Skeletal muscle satellite cell (primary cell): ENCODE measurements around the gene CYP27C1.
A peak's percentile ranks its signal among the peaks of the same experiment; 100 is the strongest.
"Not testable (repeated sequence)": the region's sequence is repeated elsewhere in the genome, so short reads cannot be mapped to it uniquely, and the experiment has no call there.

Experiments
- H3K27me3 ChIP-seq: 2 replicates; pipeline ENCODE4 v1.7.0; 2013; ENCODE audit warnings: low read length; ENCODE audit not compliant: control insufficient read depth, insufficient read depth
- H3K36me3 ChIP-seq: 2 replicates; pipeline ENCODE4 v1.7.0; 2013; ENCODE audit warnings: mild to moderate bottlenecking, control low read depth, low read length; ENCODE audit not compliant: insufficient read depth
- H3K4me1 ChIP-seq: 2 replicates; pipeline ENCODE4 v1.7.0; 2013; ENCODE audit warnings: low read length; ENCODE audit not compliant: control insufficient read depth, insufficient read depth
- H3K4me2 ChIP-seq: 2 replicates; pipeline ENCODE4 v1.7.0; 2013; ENCODE audit warnings: mild to moderate bottlenecking, low read length
- H3K4me3 ChIP-seq: 2 replicates; pipeline ENCODE4 v1.7.0; 2013; ENCODE audit warnings: low read length
- H3K9ac ChIP-seq: 2 replicates; pipeline ENCODE4 v1.7.0; 2013; ENCODE audit warnings: mild to moderate bottlenecking, low read depth, low read length, moderate library complexity
- H3K9me3 ChIP-seq: replicated peaks from 2 replicates; pipeline ENCODE4 v1.7.0; 2013; ENCODE audit warnings: mild to moderate bottlenecking, control low read depth, low read length

The CYP27C1 gene

DNA sequence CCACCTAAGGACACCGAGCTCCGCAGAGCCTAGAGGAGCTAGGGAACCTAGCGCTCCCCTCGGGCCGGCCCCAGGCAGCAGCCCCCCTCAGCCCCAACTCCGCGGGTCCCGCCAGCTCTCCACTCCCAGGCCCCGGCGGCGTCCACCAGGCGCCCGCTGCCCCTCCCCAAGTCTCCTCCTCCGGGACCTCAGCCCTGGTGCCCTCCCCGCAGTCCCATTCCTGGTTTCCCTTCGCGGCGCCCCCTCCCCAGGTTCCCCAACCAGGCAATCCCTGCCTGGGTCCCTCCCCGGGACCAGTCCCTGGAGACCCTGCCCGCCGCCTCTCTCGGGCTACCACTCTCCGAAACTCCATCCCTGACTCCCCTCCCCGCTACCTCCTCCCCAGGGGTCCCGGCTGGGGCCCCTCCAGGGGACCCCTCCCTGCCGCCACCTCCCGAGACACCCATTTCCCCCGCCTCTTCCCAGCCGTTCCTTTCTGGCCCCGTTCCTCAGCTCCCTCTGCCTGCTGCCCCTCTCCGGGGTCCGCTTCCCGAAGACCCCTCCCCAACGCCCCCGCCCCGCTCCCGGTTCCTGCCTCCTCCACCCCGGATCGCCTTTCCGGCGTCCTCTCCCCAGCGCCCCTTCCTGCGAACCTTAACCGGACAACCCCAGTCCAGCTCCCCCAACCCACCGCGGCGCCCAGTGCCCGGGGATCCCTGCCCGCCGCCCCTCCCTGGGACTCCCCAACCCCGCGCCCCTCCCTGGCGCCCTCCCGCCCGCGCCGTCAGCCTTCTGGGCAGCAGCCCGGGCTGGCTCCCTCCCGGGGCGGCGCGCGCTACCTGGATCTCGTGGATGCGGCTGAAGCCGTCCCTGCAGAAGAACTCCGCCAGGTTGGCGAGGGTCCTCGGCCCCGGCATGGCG, 678 bp downstream of the CYP27C1 start:
- Histone ChIP-seq H3K27me3 (no peaks in the 10 kb centered on the region), H3K4me2 (peak overlapping the region; percentile 95), H3K4me3 (peak overlapping the region; percentile 76), H3K36me3 (no peaks in the 10 kb centered on the region), H3K9ac (peak overlapping the region; percentile 75), H3K4me1 (peaks cover 20% of the 10 kb centered on the region), H3K9me3 (peaks cover 7% of the 10 kb centered on the region)

DNA sequence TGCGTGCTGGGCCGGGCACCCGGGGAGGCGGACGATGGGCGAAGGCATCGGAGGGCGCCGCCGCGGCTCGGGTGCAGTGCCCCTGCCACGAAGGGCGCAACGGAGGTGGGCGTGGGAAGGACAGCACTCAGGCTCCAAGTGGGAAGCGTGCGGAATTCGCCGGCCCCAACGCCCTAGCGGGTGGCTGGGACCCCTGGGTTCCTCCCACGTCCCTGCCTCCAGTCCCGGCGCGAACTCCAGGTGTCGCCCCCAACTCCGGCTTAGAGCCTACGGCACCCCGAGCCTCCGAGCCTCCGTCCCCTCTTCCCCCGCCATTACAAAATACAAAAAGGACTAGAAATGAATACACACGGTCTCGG, 1.3 kb downstream of the CYP27C1 start:
- no peaks in the 10 kb centered on the region for H3K36me3 ChIP-seq
- H3K9ac ChIP-seq, result peak overlapping the region; percentile 75
- H3K4me2 ChIP-seq, result peak overlapping the region; percentile 95
- no peaks in the 10 kb centered on the region for H3K27me3 ChIP-seq
- H3K4me1 ChIP-seq, result peaks cover 20% of the 10 kb centered on the region
- H3K4me3 ChIP-seq, result peak overlapping the region; percentile 76
- H3K9me3 ChIP-seq, result peaks cover 7% of the 10 kb centered on the region

DNA sequence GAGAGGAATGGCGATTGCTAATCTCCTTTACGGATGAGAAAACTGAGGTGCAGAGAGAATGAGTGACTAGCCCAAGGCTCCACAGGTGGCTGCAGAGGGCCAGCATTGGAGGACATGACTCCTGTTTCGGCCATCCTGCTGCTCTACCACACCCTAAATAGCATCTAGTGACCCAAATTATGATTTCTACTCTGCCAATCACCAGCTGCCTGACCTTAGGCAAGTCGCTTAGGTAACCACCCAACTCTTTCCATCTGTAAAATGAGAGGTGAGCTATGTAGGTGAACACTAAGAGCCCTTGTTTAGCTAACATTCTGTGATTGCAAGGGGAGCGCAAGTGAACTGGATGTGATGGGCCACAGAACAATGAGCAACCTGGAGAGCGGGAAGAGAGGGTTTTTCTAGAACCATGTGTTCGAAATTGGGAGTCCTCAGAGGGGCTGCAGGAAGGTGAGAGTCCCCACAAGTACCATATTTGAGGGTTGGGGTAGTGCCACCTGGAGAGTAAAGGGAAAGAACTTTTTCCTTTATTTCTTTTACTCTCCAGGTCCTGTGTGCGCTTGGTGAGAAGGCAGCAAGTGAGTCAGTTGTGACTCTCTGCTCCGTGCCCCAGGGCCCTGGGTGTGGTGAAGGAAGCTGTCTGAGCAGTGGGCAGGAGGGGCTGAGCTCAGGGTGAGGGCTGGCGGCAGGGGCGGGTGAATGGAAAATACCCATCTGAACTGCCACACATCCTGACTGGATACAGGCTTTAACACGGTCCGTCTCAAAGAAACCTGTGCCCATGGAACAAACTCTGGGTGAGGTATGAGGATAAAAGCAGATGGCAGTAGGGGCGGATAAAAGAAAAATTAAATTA, 2.4 kb downstream of the CYP27C1 start:
- H3K9ac ChIP-seq, result no peak overlapping the region
- H3K4me2 ChIP-seq, result peak overlapping the region; percentile 95
- no peaks in the 10 kb centered on the region for H3K27me3 ChIP-seq
- H3K36me3 ChIP-seq, result no peaks in the 10 kb centered on the region
- peaks cover 20% of the 10 kb centered on the region for H3K4me1 ChIP-seq
- peak overlapping the region; percentile 16 for H3K4me3 ChIP-seq
- H3K9me3 ChIP-seq, result peaks cover 7% of the 10 kb centered on the region

DNA sequence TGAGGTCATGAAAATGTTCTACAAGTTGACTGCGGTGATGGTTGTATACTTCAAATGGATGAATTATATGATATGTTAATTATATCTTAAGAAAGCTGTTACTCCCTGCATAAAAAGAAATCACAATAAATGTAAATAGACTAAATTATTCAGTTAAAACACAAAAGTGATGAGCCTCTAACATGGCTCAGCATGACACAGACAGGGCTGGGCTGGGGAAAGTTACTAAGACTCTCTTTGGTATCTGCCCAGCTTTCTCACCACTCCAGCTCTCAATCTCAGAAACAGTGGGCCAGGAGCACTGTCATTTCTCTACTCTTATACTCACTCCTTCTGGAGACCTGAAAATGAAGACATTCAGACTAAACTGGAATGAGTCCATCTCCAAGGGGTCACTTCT, 3.5 kb downstream of the CYP27C1 start:
- Histone ChIP-seq H3K9ac (no peak overlapping the region), H3K9me3 (peaks cover 7% of the 10 kb centered on the region), H3K36me3 (no peaks in the 10 kb centered on the region), H3K4me2 (no peak overlapping the region), H3K4me1 (peaks cover 20% of the 10 kb centered on the region), H3K27me3 (no peaks in the 10 kb centered on the region), H3K4me3 (no peak overlapping the region)

DNA sequence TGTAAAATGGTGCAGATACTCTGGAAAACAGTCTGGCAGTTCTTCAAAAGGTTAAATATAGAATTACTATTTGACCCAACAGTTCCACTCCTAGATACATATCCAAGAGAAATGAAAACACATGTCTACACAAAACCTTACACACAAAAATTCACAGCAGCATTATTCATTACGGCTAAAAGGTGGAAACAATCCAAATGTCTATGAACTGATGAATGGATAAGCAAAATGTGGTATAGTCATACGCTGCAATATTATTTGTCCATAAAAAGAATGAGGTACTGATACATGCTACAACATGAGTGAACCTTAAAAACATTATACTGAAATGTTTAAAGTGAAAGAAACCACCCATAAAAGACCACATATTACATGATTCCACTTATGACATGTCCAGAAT, 4.0 kb downstream of the CYP27C1 start:
- Histone ChIP-seq H3K4me2 (no peak overlapping the region), H3K9ac (no peak overlapping the region), H3K4me3 (no peak overlapping the region), H3K9me3 (peaks cover 7% of the 10 kb centered on the region), H3K27me3 (no peaks in the 10 kb centered on the region), H3K4me1 (peaks cover 20% of the 10 kb centered on the region), H3K36me3 (no peaks in the 10 kb centered on the region)

DNA sequence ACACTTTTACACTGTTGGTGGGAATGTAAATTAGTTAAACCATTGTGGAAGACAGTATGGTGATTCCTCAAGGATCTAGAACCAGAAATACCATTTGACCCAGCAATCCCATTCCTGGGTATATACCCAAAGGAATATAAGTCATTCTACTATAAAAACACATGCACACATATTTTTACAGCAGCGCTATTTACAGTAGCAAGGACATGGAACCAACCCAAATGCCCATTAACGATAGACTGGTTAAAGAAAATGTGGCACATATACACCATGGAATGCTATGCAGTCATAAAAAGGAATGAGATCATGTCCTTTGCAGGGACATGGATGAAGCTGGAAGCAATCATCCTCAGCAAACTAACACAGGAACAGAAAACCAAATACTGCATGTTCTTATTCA, 5.9 kb downstream of the CYP27C1 start:
- H3K4me1 ChIP-seq, result peaks cover 18% of the 10 kb centered on the region
- H3K9ac ChIP-seq, H3K4me2 ChIP-seq, H3K27me3 ChIP-seq, H3K4me3 ChIP-seq, H3K9me3 ChIP-seq, H3K36me3 ChIP-seq: not testable (repeated sequence)

DNA sequence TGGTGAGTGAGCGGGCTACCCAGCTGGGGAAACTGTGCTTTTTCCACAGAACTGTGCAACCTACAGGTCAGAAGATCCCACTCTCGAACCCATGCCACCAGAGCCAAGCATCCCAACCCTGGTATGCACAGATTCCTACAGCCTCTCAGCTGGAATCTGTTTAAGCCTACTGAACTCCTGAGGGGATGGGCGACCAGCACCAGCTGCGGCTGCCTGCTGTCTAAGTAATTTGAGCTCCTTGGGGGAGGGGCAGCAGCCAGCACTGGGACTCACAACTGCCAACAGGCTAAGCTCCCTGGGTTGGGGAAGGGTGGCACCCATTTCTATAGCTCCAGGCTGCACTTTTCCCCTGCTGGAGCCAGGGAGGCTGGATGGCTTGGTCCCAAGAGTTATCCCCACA, 11.8 kb downstream of the CYP27C1 start:
- Histone ChIP-seq H3K9me3 (no peaks in the 10 kb centered on the region), H3K4me1 (peaks cover 8% of the 10 kb centered on the region), H3K36me3 (no peaks in the 10 kb centered on the region), H3K9ac (no peak overlapping the region), H3K27me3 (no peaks in the 10 kb centered on the region), H3K4me3 (no peak overlapping the region), H3K4me2 (peak overlapping the region; percentile 21)

DNA sequence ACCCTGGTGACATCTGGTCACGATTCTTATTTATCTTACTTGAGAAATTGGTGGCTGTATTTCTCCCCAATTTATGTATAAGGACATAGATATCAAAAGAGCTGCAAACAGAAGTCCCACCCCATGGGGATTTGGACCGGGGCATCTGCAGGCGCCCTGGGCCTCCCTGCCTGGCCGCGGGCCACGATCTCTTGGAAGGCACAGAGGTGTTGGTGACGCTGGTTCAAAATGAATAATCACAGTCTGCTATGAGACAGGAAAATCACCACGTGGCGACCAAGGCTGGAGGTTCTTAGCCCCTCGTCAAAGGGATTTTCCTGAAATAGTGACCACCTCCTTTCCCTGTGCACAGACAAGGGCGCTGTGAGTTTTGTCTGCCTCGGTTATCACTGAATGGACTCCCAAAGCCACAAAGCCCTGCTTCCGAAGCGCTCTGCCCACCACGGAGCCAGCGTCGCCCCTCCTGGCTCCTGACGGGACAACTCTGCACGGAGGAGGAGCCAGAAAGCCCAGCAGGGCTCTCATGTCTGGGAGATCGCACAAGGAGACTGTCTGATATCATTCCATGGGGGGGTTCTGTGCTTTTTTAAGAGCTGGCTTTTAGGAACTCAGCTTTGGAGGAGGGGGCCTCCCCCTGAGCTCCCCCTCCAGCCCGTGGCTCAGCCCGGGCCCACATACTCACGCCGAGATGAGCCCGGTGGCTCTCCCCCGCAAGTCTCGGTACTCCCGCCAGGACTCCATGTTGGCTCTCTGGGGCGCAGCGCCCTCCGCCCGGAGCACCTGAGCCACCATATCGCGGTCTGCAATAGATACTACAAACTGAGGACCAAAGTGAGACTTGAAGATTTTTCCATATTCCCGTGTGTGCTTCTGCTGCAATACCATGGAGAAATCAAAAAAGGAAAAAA, 14.6 kb downstream of the CYP27C1 start:
- no peaks in the 10 kb centered on the region for H3K27me3 ChIP-seq
- H3K9me3 ChIP-seq, result no peaks in the 10 kb centered on the region
- no peak overlapping the region for H3K4me3 ChIP-seq
- peaks cover 8% of the 10 kb centered on the region for H3K4me1 ChIP-seq
- no peak overlapping the region for H3K9ac ChIP-seq
- H3K36me3 ChIP-seq, result no peaks in the 10 kb centered on the region
- no peak overlapping the region for H3K4me2 ChIP-seq

DNA sequence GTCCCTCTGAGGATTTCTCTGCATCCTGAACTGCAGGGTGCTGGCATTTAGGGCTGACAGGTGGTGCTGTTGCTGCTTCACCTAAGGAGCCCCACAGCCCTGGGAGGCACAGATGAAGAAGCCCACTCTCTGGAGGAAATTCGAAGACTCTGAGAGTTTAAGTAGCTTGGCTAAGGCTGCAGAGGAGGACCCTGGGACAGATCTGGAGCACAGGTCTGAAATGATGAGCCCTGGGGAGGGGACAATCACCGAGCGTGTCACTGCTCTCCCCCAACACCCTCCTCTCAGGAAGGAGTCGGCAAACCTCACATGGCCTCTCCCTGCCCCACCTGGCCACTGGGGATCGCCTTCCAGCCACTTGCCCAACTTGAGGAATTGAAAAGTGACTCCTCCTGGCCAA, 18.6 kb downstream of the CYP27C1 start:
- Histone ChIP-seq H3K4me1 (no peaks in the 10 kb centered on the region), H3K27me3 (no peaks in the 10 kb centered on the region), H3K4me3 (no peak overlapping the region), H3K36me3 (no peaks in the 10 kb centered on the region), H3K4me2 (no peak overlapping the region), H3K9me3 (no peaks in the 10 kb centered on the region), H3K9ac (no peak overlapping the region)

DNA sequence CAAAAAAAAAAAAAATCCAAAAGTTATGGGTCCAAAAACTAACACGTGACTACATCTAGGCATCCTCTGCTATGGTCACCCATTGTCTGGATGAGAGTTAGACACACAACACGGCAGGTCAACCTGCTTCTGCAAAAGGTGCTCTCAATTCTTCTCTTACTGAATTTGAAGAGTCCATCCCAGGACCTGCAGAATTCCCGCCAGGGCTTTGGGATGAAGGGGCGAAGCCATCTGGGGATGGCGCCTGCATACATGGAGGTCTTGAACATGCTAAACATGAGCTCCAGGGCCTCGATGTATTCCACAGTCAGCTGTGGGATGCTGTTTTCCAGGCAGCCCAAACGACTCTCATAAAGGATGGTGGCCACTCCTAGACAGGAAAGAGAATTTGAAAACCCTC, 19.1 kb downstream of the CYP27C1 start:
- no peaks in the 10 kb centered on the region for H3K36me3 ChIP-seq
- no peaks in the 10 kb centered on the region for H3K9me3 ChIP-seq

DNA sequence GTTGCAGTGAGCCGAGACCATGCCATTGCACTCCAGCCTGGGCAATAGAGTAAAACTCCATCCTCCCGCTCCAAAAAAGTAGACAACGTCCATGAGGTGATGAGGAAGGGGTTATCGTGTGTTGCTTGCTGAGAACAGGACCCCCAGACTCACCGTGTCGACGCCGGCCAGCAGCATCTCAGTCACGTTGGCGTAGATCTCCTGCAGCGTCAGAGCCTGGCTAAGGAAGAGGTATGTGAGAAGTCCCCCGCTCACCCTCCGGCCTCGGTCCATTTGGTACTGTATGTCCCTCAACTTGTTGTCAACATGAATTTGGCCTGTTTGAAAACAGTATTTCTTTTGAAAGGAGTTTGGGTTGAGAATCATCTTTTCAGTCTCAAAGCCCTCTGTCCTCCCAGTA, 20.9 kb downstream of the CYP27C1 start:
- no peak overlapping the region for H3K9ac ChIP-seq
- no peaks in the 10 kb centered on the region for H3K36me3 ChIP-seq
- H3K27me3 ChIP-seq, result no peaks in the 10 kb centered on the region

More for the DNA sequence above, 19.1 kb downstream of the CYP27C1 start:
- Histone ChIP-seq H3K4me1 (no peaks in the 10 kb centered on the region), H3K4me3 (no peak overlapping the region), H3K4me2 (no peak overlapping the region), H3K9ac (no peak overlapping the region), H3K27me3 (no peaks in the 10 kb centered on the region)

More for the DNA sequence above, 20.9 kb downstream of the CYP27C1 start:
- Histone ChIP-seq H3K4me2 (no peak overlapping the region), H3K9me3 (no peaks in the 10 kb centered on the region), H3K4me1 (peaks cover 4% of the 10 kb centered on the region), H3K4me3 (no peak overlapping the region)
